HEK293 (cell line): ENCODE results near the gene CLN3.
"Not testable (repeated sequence)": the region's sequence is repeated elsewhere in the genome, so short reads cannot be mapped to it uniquely, and the experiment has no call there.

Experiments
- CTCF ChIP-seq: fragments of 450-650 bp; formaldehyde crosslinking; IDR thresholded peaks from 2 replicates; pipeline ENCODE4 v1.5.1; 2016; ENCODE audit warnings: missing biosample characterization, missing genetic modification characterization
- HOXA7 ChIP-seq: sonication (generic); formaldehyde crosslinking; IDR thresholded peaks from 2 replicates; pipeline ENCODE4 v1.8.1; 2022; ENCODE audit warnings: missing genetic modification reagents, borderline replicate concordance
- ZNF670 ChIP-seq: fragments of 450-650 bp; formaldehyde crosslinking; IDR thresholded peaks from 2 replicates; pipeline ENCODE4 v1.5.1; 2016; ENCODE audit warnings: missing biosample characterization, missing genetic modification characterization, low read depth
- TF ChIP-seq, protein P1 (sequence below): fragments of 450-650 bp; formaldehyde crosslinking; IDR thresholded peaks from 2 replicates; pipeline ENCODE4 v1.5.1; 2016; ENCODE audit warnings: missing biosample characterization, missing genetic modification characterization

- TF ChIP-seq, protein P1, sequence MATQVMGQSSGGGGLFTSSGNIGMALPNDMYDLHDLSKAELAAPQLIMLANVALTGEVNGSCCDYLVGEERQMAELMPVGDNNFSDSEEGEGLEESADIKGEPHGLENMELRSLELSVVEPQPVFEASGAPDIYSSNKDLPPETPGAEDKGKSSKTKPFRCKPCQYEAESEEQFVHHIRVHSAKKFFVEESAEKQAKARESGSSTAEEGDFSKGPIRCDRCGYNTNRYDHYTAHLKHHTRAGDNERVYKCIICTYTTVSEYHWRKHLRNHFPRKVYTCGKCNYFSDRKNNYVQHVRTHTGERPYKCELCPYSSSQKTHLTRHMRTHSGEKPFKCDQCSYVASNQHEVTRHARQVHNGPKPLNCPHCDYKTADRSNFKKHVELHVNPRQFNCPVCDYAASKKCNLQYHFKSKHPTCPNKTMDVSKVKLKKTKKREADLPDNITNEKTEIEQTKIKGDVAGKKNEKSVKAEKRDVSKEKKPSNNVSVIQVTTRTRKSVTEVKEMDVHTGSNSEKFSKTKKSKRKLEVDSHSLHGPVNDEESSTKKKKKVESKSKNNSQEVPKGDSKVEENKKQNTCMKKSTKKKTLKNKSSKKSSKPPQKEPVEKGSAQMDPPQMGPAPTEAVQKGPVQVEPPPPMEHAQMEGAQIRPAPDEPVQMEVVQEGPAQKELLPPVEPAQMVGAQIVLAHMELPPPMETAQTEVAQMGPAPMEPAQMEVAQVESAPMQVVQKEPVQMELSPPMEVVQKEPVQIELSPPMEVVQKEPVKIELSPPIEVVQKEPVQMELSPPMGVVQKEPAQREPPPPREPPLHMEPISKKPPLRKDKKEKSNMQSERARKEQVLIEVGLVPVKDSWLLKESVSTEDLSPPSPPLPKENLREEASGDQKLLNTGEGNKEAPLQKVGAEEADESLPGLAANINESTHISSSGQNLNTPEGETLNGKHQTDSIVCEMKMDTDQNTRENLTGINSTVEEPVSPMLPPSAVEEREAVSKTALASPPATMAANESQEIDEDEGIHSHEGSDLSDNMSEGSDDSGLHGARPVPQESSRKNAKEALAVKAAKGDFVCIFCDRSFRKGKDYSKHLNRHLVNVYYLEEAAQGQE: not testable (repeated sequence)
- not testable (repeated sequence) for TF ChIP-seq ZNF670 (tag by site-specific recombination); HOXA7; CTCF
Measured at GRCh38 chr16:28447081-28447480, 44.8 kb downstream of the CLN3 start.
